ENCODE measurements around the gene ZC3H12C.
A peak's percentile ranks its signal among the peaks of the same experiment; 100 is the strongest.

The ZC3H12C gene

DNA sequence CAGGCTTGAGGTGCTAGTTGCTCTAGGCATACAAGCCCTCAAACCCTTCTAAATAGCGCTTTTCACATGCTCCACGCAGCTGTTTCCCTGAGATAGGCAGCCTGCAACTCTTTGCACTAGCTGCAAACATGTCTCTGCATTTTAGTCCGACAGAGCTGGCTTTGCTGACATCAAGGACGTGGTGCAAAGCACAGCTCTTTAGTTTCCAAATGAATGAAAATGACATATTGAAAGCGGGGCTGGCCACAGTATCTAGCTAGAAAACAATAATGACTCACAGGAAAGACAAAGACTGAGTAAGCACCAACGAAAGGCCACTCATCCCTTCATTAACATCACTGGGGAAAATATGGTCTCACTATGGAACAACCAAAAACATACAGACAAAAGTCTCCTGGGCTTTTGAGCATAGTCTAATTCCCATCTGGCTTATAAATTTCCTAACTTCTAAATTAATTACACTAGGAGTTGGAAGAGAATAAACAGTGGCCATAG is 15.3 kb upstream of the ZC3H12C start:
- peak; percentile 53 for DNase-seq (ENCODE audit: low spot score)
- TF ChIP-seq, protein P1, sequence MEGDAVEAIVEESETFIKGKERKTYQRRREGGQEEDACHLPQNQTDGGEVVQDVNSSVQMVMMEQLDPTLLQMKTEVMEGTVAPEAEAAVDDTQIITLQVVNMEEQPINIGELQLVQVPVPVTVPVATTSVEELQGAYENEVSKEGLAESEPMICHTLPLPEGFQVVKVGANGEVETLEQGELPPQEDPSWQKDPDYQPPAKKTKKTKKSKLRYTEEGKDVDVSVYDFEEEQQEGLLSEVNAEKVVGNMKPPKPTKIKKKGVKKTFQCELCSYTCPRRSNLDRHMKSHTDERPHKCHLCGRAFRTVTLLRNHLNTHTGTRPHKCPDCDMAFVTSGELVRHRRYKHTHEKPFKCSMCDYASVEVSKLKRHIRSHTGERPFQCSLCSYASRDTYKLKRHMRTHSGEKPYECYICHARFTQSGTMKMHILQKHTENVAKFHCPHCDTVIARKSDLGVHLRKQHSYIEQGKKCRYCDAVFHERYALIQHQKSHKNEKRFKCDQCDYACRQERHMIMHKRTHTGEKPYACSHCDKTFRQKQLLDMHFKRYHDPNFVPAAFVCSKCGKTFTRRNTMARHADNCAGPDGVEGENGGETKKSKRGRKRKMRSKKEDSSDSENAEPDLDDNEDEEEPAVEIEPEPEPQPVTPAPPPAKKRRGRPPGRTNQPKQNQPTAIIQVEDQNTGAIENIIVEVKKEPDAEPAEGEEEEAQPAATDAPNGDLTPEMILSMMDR (IDR thresholded peaks at IDR 0.05; ENCODE audit: extremely low read depth, missing control alignments): no peak

DNA sequence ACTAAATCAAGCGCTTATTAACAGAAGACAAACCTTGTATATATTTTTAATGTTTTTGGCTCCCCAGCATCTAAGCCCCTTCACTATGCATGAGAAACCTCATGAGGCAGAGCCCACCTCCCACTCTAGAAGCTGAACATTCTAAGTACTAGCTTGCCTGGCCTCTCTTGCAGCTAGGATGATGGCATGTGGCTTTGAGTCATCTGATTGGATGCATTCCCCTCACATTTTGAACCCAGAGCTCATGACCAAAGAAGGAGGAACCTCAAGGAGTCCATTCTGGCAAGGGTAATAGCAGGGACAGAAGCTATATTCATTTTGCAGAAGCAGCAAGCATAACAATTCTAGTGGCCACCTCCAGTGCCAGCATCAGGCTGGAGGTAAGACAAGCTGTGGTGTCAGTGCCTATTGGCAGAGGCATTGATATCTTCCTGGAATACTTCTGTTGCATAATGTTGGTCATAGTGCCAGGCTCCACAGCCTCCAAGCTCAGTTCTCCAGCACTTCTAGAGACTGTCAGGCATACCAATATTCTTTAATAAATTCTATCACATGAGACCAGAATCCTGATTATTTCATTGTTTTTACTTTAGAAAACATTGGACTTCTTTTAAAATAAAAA is 14.2 kb upstream of the ZC3H12C start:
- TF ChIP-seq, protein P1 (IDR thresholded peaks at IDR 0.05; ENCODE audit: extremely low read depth, missing control alignments): no peak
- no peak for DNase-seq (ENCODE audit: low spot score)

DNA sequence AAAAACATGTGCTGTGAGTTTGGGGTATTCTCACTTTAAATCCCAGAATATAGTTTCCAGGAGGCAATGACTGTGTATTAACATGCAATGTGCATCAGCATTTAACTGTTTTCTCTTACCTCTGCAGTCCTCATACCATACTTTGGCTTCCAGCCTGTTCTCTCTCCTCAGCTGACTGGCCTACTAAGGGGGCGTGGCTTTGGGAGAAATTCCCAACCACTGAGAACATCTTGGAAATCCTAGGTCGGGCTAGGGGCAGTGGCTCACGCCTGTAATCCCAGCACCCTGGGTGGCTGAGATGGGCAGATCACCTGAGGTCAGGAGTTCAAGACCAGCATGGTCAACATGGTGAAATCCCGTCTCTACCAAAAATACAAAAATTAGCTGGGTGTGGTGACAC is 13.5 kb upstream of the ZC3H12C start:
- TF ChIP-seq, protein P1 (IDR thresholded peaks at IDR 0.05; ENCODE audit: extremely low read depth, missing control alignments): no peak
- DNase-seq (ENCODE audit: low spot score): no peak

DNA sequence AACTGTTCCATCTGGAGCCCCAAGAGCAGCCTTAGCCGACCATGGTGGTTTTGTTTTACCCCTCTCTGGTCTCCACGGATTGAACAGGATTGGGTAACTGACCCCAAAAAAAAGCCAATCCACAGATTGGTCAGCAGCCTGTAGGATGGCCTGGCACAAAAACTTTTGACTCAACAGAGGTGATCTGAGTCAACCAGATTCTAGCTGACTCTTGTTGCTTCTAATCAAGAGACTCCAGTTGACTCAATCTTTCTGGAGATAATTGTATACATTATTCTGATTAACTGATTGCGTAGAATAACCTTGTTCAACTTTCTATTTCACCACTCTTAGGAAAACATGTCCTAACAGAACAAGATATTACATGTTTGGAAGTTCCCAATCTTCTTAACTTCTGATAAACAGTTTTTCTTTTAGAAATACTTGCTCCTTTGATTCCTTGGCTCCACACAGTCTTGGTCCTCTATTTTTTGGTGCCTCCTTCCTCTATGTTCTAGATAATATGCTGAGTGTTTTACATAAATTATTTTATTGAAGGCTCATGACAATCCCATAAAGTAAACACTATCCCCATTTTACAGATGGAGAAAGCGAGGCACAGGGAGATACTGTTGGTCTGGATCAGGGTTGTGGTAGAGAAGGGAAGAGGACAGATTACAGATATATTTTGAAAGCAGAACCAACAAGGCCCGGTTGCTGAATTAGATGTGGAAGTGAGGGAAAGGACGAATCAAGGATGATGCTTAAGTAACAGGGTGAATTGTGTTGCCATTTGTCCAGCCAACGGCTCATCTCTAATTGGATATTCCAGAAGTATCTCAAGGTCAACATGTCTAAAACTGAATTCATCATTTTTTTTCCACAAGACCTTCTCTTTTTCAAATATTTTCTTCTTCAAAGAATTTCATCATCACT is 11.5 kb upstream of the ZC3H12C start:
- no peak for DNase-seq (ENCODE audit: low spot score)
- TF ChIP-seq, protein P1 (IDR thresholded peaks at IDR 0.05; ENCODE audit: extremely low read depth, missing control alignments): no peak

DNA sequence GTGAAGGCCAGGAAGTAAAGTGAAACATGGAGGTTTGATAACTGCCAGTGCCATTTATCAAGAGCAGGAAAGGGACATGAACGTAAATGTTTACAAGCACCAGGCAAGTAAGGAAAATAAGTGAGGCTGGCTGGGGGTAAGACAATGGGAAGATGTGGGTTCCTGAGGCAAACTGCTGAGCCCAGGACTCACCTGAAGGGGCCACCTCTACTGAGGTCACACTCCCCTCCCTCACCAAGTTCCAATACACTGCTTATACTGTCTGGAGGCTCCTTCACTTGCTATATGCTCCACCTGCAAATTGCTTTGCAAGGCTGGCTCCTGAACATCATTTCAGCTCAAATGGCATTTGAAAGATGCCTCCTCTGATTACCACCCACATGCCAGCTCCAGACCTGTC is 10.3 kb upstream of the ZC3H12C start:
- no peak for DNase-seq (ENCODE audit: low spot score)
- TF ChIP-seq, protein P1 (IDR thresholded peaks at IDR 0.05; ENCODE audit: extremely low read depth, missing control alignments): no peak

DNA sequence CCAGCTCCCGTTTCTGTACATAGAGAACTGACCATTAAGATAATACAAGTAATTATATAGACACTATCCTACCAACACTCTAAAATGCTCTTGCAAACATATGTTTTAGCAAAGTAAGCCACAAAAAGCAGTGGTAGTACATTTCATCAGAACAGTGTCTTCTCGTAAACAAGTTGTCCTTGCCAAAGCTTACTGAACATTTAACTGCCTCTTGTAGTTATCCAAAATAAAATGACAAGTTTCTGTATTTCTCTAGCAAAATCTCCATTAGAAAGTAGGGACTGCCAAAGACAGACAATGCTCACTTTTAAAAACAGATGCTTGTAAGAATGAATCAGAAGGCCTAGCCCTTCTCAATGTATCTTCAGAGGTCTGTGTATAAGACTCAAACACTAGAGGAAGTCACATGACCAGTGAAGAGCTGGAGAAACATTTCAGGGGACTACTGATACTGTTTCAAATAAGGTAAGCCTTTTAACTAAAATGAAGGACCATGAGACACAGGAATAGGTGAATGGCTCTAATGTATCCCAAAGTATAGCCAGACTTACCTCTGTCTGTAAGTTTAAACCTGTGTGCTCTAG is 7.8 kb upstream of the ZC3H12C start:
- no peak for DNase-seq (ENCODE audit: low spot score)
- TF ChIP-seq, protein P1 (IDR thresholded peaks at IDR 0.05; ENCODE audit: extremely low read depth, missing control alignments): no peak

DNA sequence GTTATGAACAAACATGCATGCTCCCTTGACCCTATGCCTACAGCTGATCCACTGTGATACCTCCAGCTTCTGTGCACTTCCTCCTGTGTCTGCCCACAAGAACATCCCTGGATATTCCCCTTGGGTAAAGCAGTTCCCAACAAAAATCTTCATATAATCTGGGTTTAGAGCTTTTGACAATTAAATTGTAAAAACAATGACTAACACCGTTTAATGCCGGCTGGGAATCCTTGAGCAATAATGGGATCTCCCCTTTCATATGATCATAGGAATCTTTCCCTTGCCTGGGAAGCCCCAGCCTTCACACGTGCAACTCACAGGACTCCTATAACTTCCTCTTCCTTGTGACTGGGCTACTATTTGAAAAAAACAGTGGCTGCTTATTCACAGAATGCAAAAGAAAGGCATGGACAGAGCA is 6.3 kb upstream of the ZC3H12C start:
- TF ChIP-seq, protein P1 (IDR thresholded peaks at IDR 0.05; ENCODE audit: extremely low read depth, missing control alignments): no peak
- DNase-seq (ENCODE audit: low spot score): no peak
